Gastroesophageal sphincter (tissue), 4 donors: ENCODE data around the gene PARD3B. TPM values are rescaled to one million over a fixed set of nuclear protein-coding genes. Genes with fewer than 3 reads are reported as not detected.

Experiments
- ATAC-seq: fragments of 150-250 bp; one replicate; pipeline ENCODE4 v1.9.1; 2016; ENCODE audit warnings: mild to moderate bottlenecking, moderate library complexity
- H3K27ac ChIP-seq, 4 donors: fragments of 200-600 bp; sonication (generic) in 3 of 4; 1 replicate in 3 of 4; 2 replicates in 1 of 4; pipeline ENCODE4 v1.5.1; 2016 to 2019
- H3K27me3 ChIP-seq: fragments of 200-600 bp; sonication (generic); one replicate; pipeline ENCODE4 v1.5.1; 2019
- H3K36me3 ChIP-seq, 2 donors: fragments of 200-600 bp; sonication (generic); one replicate each; pipeline ENCODE4 v1.5.1; 2019; ENCODE audit warnings: control low read depth in 1 of 2
- H3K4me1 ChIP-seq, 3 donors: fragments of 200-600 bp; sonication (generic); 1 replicate in 2 of 3; 2 replicates in 1 of 3; pipeline ENCODE4 v1.5.1; 2016 to 2019; ENCODE audit warnings: control low read depth in 2 of 3
- H3K4me3 ChIP-seq, 2 donors: fragments of 200-600 bp; sonication (generic); one replicate each; pipeline ENCODE4 v1.5.1; 2019; ENCODE audit warnings: mild to moderate bottlenecking in 1 of 2, moderate library complexity in 1 of 2
- H3K9me3 ChIP-seq, 3 donors: fragments of 200-600 bp; sonication (generic); one replicate each; pipeline ENCODE4 v1.5.1; 2017 to 2019; ENCODE audit warnings: control low read depth in 2 of 3
- EP300 ChIP-seq: sonication (generic); formaldehyde crosslinking; IDR thresholded peaks from one replicate; pipeline ENCODE4 v1.6.1; 2017; ENCODE audit warnings: antibody characterized with exemption, mild to moderate bottlenecking
- POLR2A ChIP-seq, 2 donors: fragments of 450-650 bp; IDR thresholded peaks; one replicate each; pipeline ENCODE4 v1.6.1; 2017; ENCODE audit warnings: antibody characterized with exemption in 2 of 2, mild to moderate bottlenecking in 2 of 2, moderate library complexity in 1 of 2
- POLR2AphosphoS5 ChIP-seq: sonication (generic); formaldehyde crosslinking; IDR thresholded peaks from one replicate; pipeline ENCODE4 v1.6.1; 2017; ENCODE audit warnings: antibody characterized with exemption
- whole genome bisulfite sequencing, 2 donors: methylation state at CpG; one replicate each; pipeline ENCODE4 v1.1.5; 2018; ENCODE audit warnings: low coverage in 1 of 2; 5-methylcytosine and 5-hydroxymethylcytosine counted together
- total RNA-seq, 4 donors: library from RNA; depleted of rRNA; stranded (reverse); fragments of >200 nt; gene quantifications; one replicate each; pipeline ENCODE4 v1.1.0, GENCODE V29; 2016
- TF ChIP-seq, protein P1 (sequence below), 4 experiments: fragments of 200-600 bp in 2 of 4; fragments of 450-650 bp in 2 of 4; sonication (generic) in 1 of 4; IDR thresholded peaks; one replicate each; pipeline ENCODE4 v1.5.1; 2017 to 2019; ENCODE audit warnings: antibody characterized with exemption in 4 of 4, mild to moderate bottlenecking in 2 of 4, moderate library complexity in 2 of 4

Gene PARD3B
- total RNA-seq, 4 donors from 2014 or later, result 29.6 to 42.2 (median 41.0) TPM

GRCh38 chr2:205261516-205262020 lies 716.3 kb downstream of the PARD3B start:
- WGBS, 2 donors, result 72 to 92% methylated on average over 1 of the region's 1 CpG
- no peaks in the 10 kb centered on the region for H3K4me1 ChIP-seq
- no peaks in the 10 kb centered on the region for H3K9me3 ChIP-seq
- no peak overlapping the region for H3K27ac ChIP-seq
- no peak overlapping the region for H3K4me3 ChIP-seq
- no peaks in the 10 kb centered on the region for H3K27me3 ChIP-seq
- no peak for TF ChIP-seq POLR2A (IDR thresholded peaks at IDR 0.05)
- no peaks in the 10 kb centered on the region for H3K36me3 ChIP-seq
- no peak for ATAC-seq

- ATAC-seq, result no peak
- Histone ChIP-seq H3K4me1 (no peaks in the 10 kb centered on the region), H3K27ac (no peak overlapping the region), H3K4me3 (no peak overlapping the region), H3K36me3 (no peaks in the 10 kb centered on the region), H3K27me3 (no peaks in the 10 kb centered on the region), H3K9me3 (no peaks in the 10 kb centered on the region)
- WGBS, 2 donors, result 93 to 100% methylated on average over 1 to 2 of the region's 2 CpGs
- TF ChIP-seq POLR2A (IDR thresholded peaks at IDR 0.05), result no peak
- TF ChIP-seq, protein P1, sequence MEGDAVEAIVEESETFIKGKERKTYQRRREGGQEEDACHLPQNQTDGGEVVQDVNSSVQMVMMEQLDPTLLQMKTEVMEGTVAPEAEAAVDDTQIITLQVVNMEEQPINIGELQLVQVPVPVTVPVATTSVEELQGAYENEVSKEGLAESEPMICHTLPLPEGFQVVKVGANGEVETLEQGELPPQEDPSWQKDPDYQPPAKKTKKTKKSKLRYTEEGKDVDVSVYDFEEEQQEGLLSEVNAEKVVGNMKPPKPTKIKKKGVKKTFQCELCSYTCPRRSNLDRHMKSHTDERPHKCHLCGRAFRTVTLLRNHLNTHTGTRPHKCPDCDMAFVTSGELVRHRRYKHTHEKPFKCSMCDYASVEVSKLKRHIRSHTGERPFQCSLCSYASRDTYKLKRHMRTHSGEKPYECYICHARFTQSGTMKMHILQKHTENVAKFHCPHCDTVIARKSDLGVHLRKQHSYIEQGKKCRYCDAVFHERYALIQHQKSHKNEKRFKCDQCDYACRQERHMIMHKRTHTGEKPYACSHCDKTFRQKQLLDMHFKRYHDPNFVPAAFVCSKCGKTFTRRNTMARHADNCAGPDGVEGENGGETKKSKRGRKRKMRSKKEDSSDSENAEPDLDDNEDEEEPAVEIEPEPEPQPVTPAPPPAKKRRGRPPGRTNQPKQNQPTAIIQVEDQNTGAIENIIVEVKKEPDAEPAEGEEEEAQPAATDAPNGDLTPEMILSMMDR (IDR thresholded peaks at IDR 0.05), result no peak
Measured at GRCh38 chr2:205267323-205267722, 722.0 kb downstream of the PARD3B start.

DNA sequence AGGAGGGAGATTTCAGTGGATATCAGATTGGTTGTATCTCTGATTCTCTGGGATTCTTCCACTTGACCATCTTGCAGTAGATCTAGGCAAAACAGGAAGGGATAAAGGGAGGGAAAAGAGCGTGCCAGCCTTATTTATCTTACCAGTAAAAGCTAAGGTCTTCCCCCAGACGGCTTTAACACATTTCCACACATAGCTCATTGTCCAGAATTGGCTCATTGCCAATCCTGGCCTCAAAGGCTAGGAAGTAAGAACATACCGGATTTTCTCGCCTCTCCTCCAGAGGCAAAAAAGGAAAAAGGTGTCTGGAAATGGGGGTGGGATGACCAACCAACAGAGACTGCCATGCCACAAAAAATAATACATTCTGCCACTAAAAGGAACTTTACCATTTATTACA lies 725.4 kb downstream of the PARD3B start:
- WGBS, 2 donors, result 63 to 65% methylated on average over 2 to 4 of the region's 4 CpGs
- ATAC-seq, result no peak
- Histone ChIP-seq H3K27ac (no peak overlapping the region), H3K9me3 (no peaks in the 10 kb centered on the region), H3K4me1 (no peaks in the 10 kb centered on the region), H3K27me3 (no peaks in the 10 kb centered on the region), H3K4me3 (no peak overlapping the region), H3K36me3 (no peaks in the 10 kb centered on the region)
- no peak for TF ChIP-seq POLR2A (IDR thresholded peaks at IDR 0.05)
- TF ChIP-seq, protein P1 (IDR thresholded peaks at IDR 0.05), result no peak
- no peak for TF ChIP-seq POLR2AphosphoS5
- no peak for TF ChIP-seq EP300

DNA sequence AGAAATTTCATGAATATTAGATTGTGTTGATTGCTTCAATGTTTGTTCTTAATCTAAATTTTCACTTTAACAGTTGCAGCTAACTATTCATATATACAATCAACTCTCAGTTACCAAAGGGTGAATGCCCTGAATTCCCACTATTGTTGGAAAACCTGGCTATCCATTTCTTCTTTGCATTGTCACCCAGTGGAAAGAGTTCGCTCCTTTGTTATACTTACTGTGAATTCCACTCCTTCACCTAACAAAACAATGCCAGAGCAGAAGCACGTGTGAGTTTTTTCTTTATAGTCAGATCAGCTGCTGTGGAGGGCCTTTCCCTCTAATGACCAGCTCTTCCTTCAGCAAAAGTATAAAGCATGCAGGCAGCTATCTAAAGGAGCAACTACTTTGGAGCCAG lies 727.9 kb downstream of the PARD3B start:
- no peak overlapping the region for H3K4me3 ChIP-seq
- no peak for ATAC-seq
- H3K9me3 ChIP-seq, result no peaks in the 10 kb centered on the region
- H3K27ac ChIP-seq, result no peak overlapping the region
- WGBS, 2 donors, result 60% methylated on average over 2 of the region's 2 CpGs; no CpG with 5 or more reads in 1 of the 2 donors
- TF ChIP-seq EP300 (no peak), POLR2AphosphoS5 (no peak), POLR2A (IDR thresholded peaks at IDR 0.05) (no peak)
- TF ChIP-seq, protein P1 (IDR thresholded peaks at IDR 0.05), result no peak
- H3K4me1 ChIP-seq, result no peaks in the 10 kb centered on the region
- H3K27me3 ChIP-seq, result no peaks in the 10 kb centered on the region
- H3K36me3 ChIP-seq, result no peaks in the 10 kb centered on the region

GRCh38 chr2:205273627-205274026 lies 728.4 kb downstream of the PARD3B start:
- TF ChIP-seq POLR2AphosphoS5 (no peak), POLR2A (IDR thresholded peaks at IDR 0.05) (no peak), EP300 (no peak)
- TF ChIP-seq, protein P1 (IDR thresholded peaks at IDR 0.05), result no peak
- no peaks in the 10 kb centered on the region for H3K36me3 ChIP-seq
- WGBS, 2 donors, result 76 to 89% methylated on average over 3 of the region's 3 CpGs

More at GRCh38 chr2:205273627-205274026, 728.4 kb downstream of the PARD3B start:
- Histone ChIP-seq H3K4me1 (no peaks in the 10 kb centered on the region), H3K9me3 (no peaks in the 10 kb centered on the region), H3K27me3 (no peaks in the 10 kb centered on the region), H3K4me3 (no peak overlapping the region), H3K27ac (no peak overlapping the region)
- no peak for ATAC-seq
